Prostate gland (tissue), 2 donors: Measurements from ENCODE around the gene STAT2.

ENCODE experiments used
- CTCF ChIP-seq, 4 experiments: fragments of 200-600 bp in 2 of 4; fragments of 450-650 bp in 2 of 4; sonication (generic) in 2 of 4; IDR thresholded peaks; 1 replicate in 3 of 4; 2 replicates in 1 of 4; pipeline ENCODE4 v1.5.1; 2016 to 2019; ENCODE audit warnings: antibody characterized with exemption in 4 of 4, mild to moderate bottlenecking in 2 of 4, moderate library complexity in 2 of 4
- POLR2A ChIP-seq: fragments of 450-650 bp; IDR thresholded peaks from one replicate; pipeline ENCODE4 v1.6.1; 2016; ENCODE audit warnings: antibody characterized with exemption, mild to moderate bottlenecking

GRCh38 chr12:56337753-56338251, 22.1 kb downstream of the STAT2 start:
- no peak for TF ChIP-seq CTCF (IDR thresholded peaks at IDR 0.05)
- TF ChIP-seq POLR2A, result no peak
